Hematopoietic multipotent progenitor cell treated with erythropoietin and hydrocortisone succinate and interleukin-3 and kit ligand, for 4 days (in vitro differentiated cells): ENCODE data around the gene FAM168B.

ENCODE experiments used
- DNase-seq: peaks from one replicate; pipeline ENCODE4 v3.0.0-alpha.2; 2015

The FAM168B gene

GRCh38 chr2:131039535-131039907 is 53.7 kb downstream of the FAM168B start:
- no peak for DNase-seq

GRCh38 chr2:131039101-131039440 is 54.2 kb downstream of the FAM168B start:
- DNase-seq, result no peak

GRCh38 chr2:131038258-131039100 is 54.8 kb downstream of the FAM168B start:
- no peak for DNase-seq

- no peak for DNase-seq
Observed at GRCh38 chr2:131037398-131038257, 55.6 kb downstream of the FAM168B start.

- no peak for DNase-seq
Observed at GRCh38 chr2:131036696-131037397, 56.4 kb downstream of the FAM168B start.

- no peak for DNase-seq
Observed at GRCh38 chr2:131036269-131036668, 57.0 kb downstream of the FAM168B start.

- no peak for DNase-seq
Observed at GRCh38 chr2:131035826-131036231, 57.4 kb downstream of the FAM168B start.

- DNase-seq, result no peak
Observed at GRCh38 chr2:131035112-131035825, 58.0 kb downstream of the FAM168B start.

GRCh38 chr2:131034122-131035051 is 58.9 kb downstream of the FAM168B start:
- peak; percentile 29 for DNase-seq

- DNase-seq, result no peak
Observed at GRCh38 chr2:131033786-131034121, 59.5 kb downstream of the FAM168B start.

GRCh38 chr2:131032393-131032836 is 60.8 kb downstream of the FAM168B start:
- no peak for DNase-seq

- DNase-seq, result no peak
Observed at GRCh38 chr2:131031875-131032274, 61.4 kb downstream of the FAM168B start.

GRCh38 chr2:131031431-131031841 is 61.8 kb downstream of the FAM168B start:
- no peak for DNase-seq

GRCh38 chr2:131030478-131030971 is 62.7 kb downstream of the FAM168B start:
- no peak for DNase-seq

- DNase-seq, result no peak
Observed at GRCh38 chr2:131029812-131030211, 63.4 kb downstream of the FAM168B start.

GRCh38 chr2:131027566-131028528 is 65.4 kb downstream of the FAM168B start:
- no peak for DNase-seq

- DNase-seq, result no peak
Observed at GRCh38 chr2:131026919-131027318, 66.3 kb downstream of the FAM168B start.

GRCh38 chr2:131023758-131024157 is 69.5 kb downstream of the FAM168B start:
- no peak for DNase-seq

GRCh38 chr2:131022731-131023130 is 70.5 kb downstream of the FAM168B start:
- no peak for DNase-seq
